IMR-90 (cell line): Measurements from ENCODE around the gene EPB41L5. TPM values are rescaled to one million over a fixed set of nuclear protein-coding genes. Genes with fewer than 3 reads are reported as not detected.

Experiments used
- ATAC-seq: fragments of 200-7000 bp; cut with Tn5 transposase; 2 replicates; pipeline ENCODE4 v1.9.1; 2020; ENCODE audit warnings: low read depth, mild to moderate bottlenecking, moderate library complexity
- BruUV-seq: library from RNA; stranded (reverse); fragments of 400-500 nt; replicated peaks from 2 replicates; lab custom pipeline; 2021; lab: Mats Ljungman, UMichigan
- CTCF ChIA-PET: fragments of 300-600 bp; formaldehyde crosslinking; extraction: SDS; loops from one replicate; lab custom pipeline; 2021; ENCODE audit warnings: antibody characterized with exemption; lab: Yijun Ruan, JAX
- POLR2A ChIA-PET: fragments of 300-600 bp; sonication (Branson Sonifier 250); formaldehyde crosslinking; loops from one replicate; lab custom pipeline; 2022; ENCODE audit warnings: antibody characterized with exemption; ENCODE audit not compliant: unreplicated experiment; lab: Charles Lee
- DNase-seq: peaks from one replicate; pipeline ENCODE4 v3.0.0; 2013
- H2AFZ ChIP-seq: replicated peaks from 2 replicates; pipeline ENCODE3; 2013; ENCODE audit warnings: low read length, mild to moderate bottlenecking; ENCODE audit not compliant: poor library complexity
- H2AK5ac ChIP-seq: 2 replicates; pipeline ENCODE4 v1.6.1; 2013; ENCODE audit warnings: low read depth, low read length, inconsistent platforms
- H2AK9ac ChIP-seq: replicated peaks from 2 replicates; pipeline ENCODE3; 2013; ENCODE audit warnings: mild to moderate bottlenecking, low read depth, low read length, moderate library complexity; ENCODE audit not compliant: poor library complexity
- H2BK120ac ChIP-seq: 2 replicates; pipeline ENCODE4 v1.6.1; 2013; ENCODE audit warnings: low read depth, low read length, inconsistent platforms
- H2BK15ac ChIP-seq: 3 replicates; pipeline ENCODE4 v1.6.1; 2013; ENCODE audit warnings: low read depth, low read length, inconsistent platforms
- H2BK20ac ChIP-seq: 2 replicates; pipeline ENCODE4 v1.6.1; 2013; ENCODE audit warnings: low read depth, mild to moderate bottlenecking, inconsistent platforms, low read length, moderate library complexity
- H2BK5ac ChIP-seq: 2 replicates; pipeline ENCODE4 v1.6.1; 2013; ENCODE audit warnings: mild to moderate bottlenecking, low read depth, low read length, inconsistent platforms; ENCODE audit not compliant: poor library complexity, severe bottlenecking
- H3K14ac ChIP-seq: replicated peaks from 2 replicates; pipeline ENCODE4 v1.6.1; 2013; ENCODE audit warnings: low read depth, low read length, inconsistent platforms
- H3K18ac ChIP-seq: 2 replicates; pipeline ENCODE4 v1.6.1; 2013; ENCODE audit warnings: low read depth, low read length, control low read depth
- H3K23ac ChIP-seq: 2 replicates; pipeline ENCODE4 v1.6.1; 2013; ENCODE audit warnings: low read depth, low read length, inconsistent platforms
- H3K27ac ChIP-seq: 2 replicates; pipeline ENCODE4 v1.5.1; 2013; ENCODE audit warnings: mild to moderate bottlenecking, control low read depth, low read length; ENCODE audit not compliant: insufficient read depth
- H3K27me3 ChIP-seq: 2 replicates; pipeline ENCODE4 v1.6.1; 2013; ENCODE audit warnings: low read length; ENCODE audit not compliant: control insufficient read depth, insufficient read depth
- H3K36me3 ChIP-seq: 2 replicates; pipeline ENCODE4 v1.6.1; 2013; ENCODE audit warnings: low read length, mixed read lengths; ENCODE audit not compliant: control insufficient read depth, insufficient read depth
- H3K4ac ChIP-seq: 2 replicates; pipeline ENCODE4 v1.6.1; 2013; ENCODE audit warnings: low read depth, low read length, inconsistent platforms
- H3K4me1 ChIP-seq: 2 replicates; pipeline ENCODE4 v1.6.1; 2013; ENCODE audit warnings: low read length, mixed read lengths; ENCODE audit not compliant: control insufficient read depth, insufficient read depth
- H3K4me2 ChIP-seq: 2 replicates; pipeline ENCODE4 v1.6.1; 2013; ENCODE audit warnings: low read depth, mild to moderate bottlenecking, control low read depth, low read length, moderate library complexity
- H3K4me3 ChIP-seq: 2 replicates; pipeline ENCODE4 v1.5.1; 2013; ENCODE audit warnings: low read depth, mild to moderate bottlenecking, control low read depth, low read length, moderate library complexity; ENCODE audit not compliant: insufficient read depth
- H3K56ac ChIP-seq: 2 replicates; pipeline ENCODE4 v1.6.1; 2013; ENCODE audit warnings: low read length, inconsistent platforms; ENCODE audit not compliant: insufficient read depth; ENCODE audit errors: extremely low read depth
- H3K79me1 ChIP-seq, 2 experiments: 2 replicates each; pipeline ENCODE4 v1.6.1; 2013; ENCODE audit warnings: low read length in 2 of 2, inconsistent platforms in 1 of 2, low read depth in 1 of 2
- H3K9ac ChIP-seq: 2 replicates; pipeline ENCODE4 v1.6.1; 2013; ENCODE audit warnings: low read depth, low read length, control low read depth
- H3K9me1 ChIP-seq: 2 replicates; pipeline ENCODE4 v1.6.1; 2013; ENCODE audit warnings: low read length, inconsistent platforms; ENCODE audit not compliant: insufficient read depth
- H3K9me3 ChIP-seq: 2 replicates; pipeline ENCODE4 v1.6.1; 2013; ENCODE audit warnings: low read length; ENCODE audit not compliant: control insufficient read depth, insufficient read depth
- H4K20me1 ChIP-seq: 2 replicates; pipeline ENCODE4 v1.6.1; 2013; ENCODE audit warnings: low read length, inconsistent platforms; ENCODE audit not compliant: insufficient read depth
- H4K5ac ChIP-seq: 2 replicates; pipeline ENCODE4 v1.6.1; 2013; ENCODE audit warnings: mild to moderate bottlenecking, low read depth, low read length, control low read depth
- H4K8ac ChIP-seq, 2 experiments: 2 replicates each; pipeline ENCODE4 v1.6.1; 2013; ENCODE audit warnings: low read depth in 2 of 2, low read length in 2 of 2, control low read depth in 1 of 2, inconsistent platforms in 1 of 2
- H4K91ac ChIP-seq: 2 replicates; pipeline ENCODE4 v1.6.1; 2013; ENCODE audit warnings: low read depth, low read length, inconsistent platforms; ENCODE audit not compliant: insufficient read depth
- CEBPB ChIP-seq: IDR thresholded peaks from 2 replicates; pipeline ENCODE4 v1.6.1; 2012; ENCODE audit warnings: low read depth, low read length, improper control_type of control experiment
- ELK1 ChIP-seq: fragments of 150-350 bp; IDR thresholded peaks from 2 replicates; pipeline ENCODE4 v1.6.1; 2016; ENCODE audit warnings: low read depth, mild to moderate bottlenecking, low read length, moderate library complexity, borderline replicate concordance
- WGBS, 2 experiments: methylation state at CpG; one replicate each; pipeline versions ENCODE4 v1.1.5 to v1.1.7; 2013; ENCODE audit warnings: missing lambda C conversion rate in 2 of 2; ENCODE audit not compliant: insufficient read length in 1 of 2; ENCODE audit errors: extremely low coverage in 2 of 2; 5-methylcytosine and 5-hydroxymethylcytosine counted together
- dilution Hi-C: fragments of 300-500 bp; cut with HindIII; formaldehyde crosslinking; loops from one replicate; pipeline ENCODE4 v1.14.3; 2018; ENCODE audit warnings: low sequenced_read_pairs; ENCODE audit not compliant: unreplicated experiment
- in situ Hi-C: fragments of 300-500 bp; cut with MboI; formaldehyde crosslinking; loops from 3 replicates; pipeline ENCODE4 v1.14.3; 2019; ENCODE audit warnings: low sequenced_read_pairs, inconsistent platforms, mixed read lengths
- intact Hi-C: fragments of 100-400 bp; cut with micrococcal nuclease; formaldehyde crosslinking; loops from 2 replicates; pipeline ENCODE4 v1.10.0; 2022
- polyA plus RNA-seq, 3 experiments: library from polyadenylated mRNA; depleted of rRNA; stranded (reverse); fragments of >200 nt; gene quantifications; 2 replicates each; pipeline ENCODE4 v1.2.3, GENCODE V29; 2012; ENCODE audit warnings: low replicate concordance in 1 of 3
- total RNA-seq: library from RNA; depleted of rRNA; stranded (reverse); fragments of >200 nt; gene quantifications from 2 replicates; pipeline ENCODE4 v1.2.3, GENCODE V29; 2012

EPB41L5 gene
- total and polyA plus RNA-seq, 2 of the 4 experiments (the other 2 are of a cell fraction), result 5.1 to 10.6 TPM

- H3K36me3 ChIP-seq, result no peaks in the 10 kb centered on the region
- dilution Hi-C loops (no loop called here), intact Hi-C loops (no loop called here), in situ Hi-C loops (no loop called here)
- no peak for TF ChIP-seq ELK1
- TF ChIP-seq CEBPB, result peak; percentile 40; the same call in 1 of the 2 replicates
- peak overlapping the region; percentile 68 for H4K91ac ChIP-seq
- ATAC-seq (no peak), DNase-seq (no peak)
- H3K9ac ChIP-seq, result no peak overlapping the region
- peak overlapping the region; percentile 90 for H2AK5ac ChIP-seq
- CTCF ChIA-PET, result interaction anchor here (0.5 to 1.1 kb wide), 3 partner anchors 14 to 127 kb away, joined by 3 to 4 read pairs (median 4); no protein-coding TSS in a partner anchor
- H4K20me1 ChIP-seq, result no peaks in the 10 kb centered on the region; the same call in 1 of the 2 replicates
- peak overlapping the region; percentile 78 for H3K4ac ChIP-seq
- H3K79me1 ChIP-seq, result 0 out of 4 replicates have a peak, but pooled peaks cover 0 to 10% of the 10 kb centered on the region in 2 experiments
- H3K23ac ChIP-seq, result peak overlapping the region; percentile 55
- WGBS, 2 experiments, result no CpG with 5 or more reads among the region's 2 CpGs
- H2BK15ac ChIP-seq, result peak overlapping the region; percentile 52; the same call in 2 of the 3 replicates
- H3K18ac ChIP-seq, result peak overlapping the region; percentile 16; the same call in 1 of the 2 replicates
- peak overlapping the region; percentile 25 to 41; a peak in 3 of 4 replicates for H4K8ac ChIP-seq
- H3K14ac ChIP-seq, result peak overlapping the region; percentile 56
- H3K27ac ChIP-seq, result peak overlapping the region; percentile 43
- H2BK120ac ChIP-seq, result peak overlapping the region; percentile 83
- H4K5ac ChIP-seq, result peak overlapping the region; percentile 30; the same call in 1 of the 2 replicates
- H3K4me2 ChIP-seq, result peak overlapping the region; percentile 6; the same call in 1 of the 2 replicates
- no TSS peak for BruUV-seq
- POLR2A ChIA-PET, result no interaction called here
- H2BK20ac ChIP-seq, result peak overlapping the region; percentile 81
- H3K9me1 ChIP-seq, result peaks cover 13% of the 10 kb centered on the region
- H3K9me3 ChIP-seq, result no peaks in the 10 kb centered on the region
- no peaks in the 10 kb centered on the region for H3K27me3 ChIP-seq
- H2AFZ ChIP-seq, result no peak overlapping the region
- no peak overlapping the region; the same call in 1 of the 2 replicates for H3K56ac ChIP-seq
- H3K4me1 ChIP-seq, result peaks cover 16% of the 10 kb centered on the region
- no peak overlapping the region for H3K4me3 ChIP-seq
- H2BK5ac ChIP-seq, result peak overlapping the region; percentile 77
- no peak overlapping the region for H2AK9ac ChIP-seq
These were observed 120.8 kb downstream of the EPB41L5 start for GRCh38 chr2:120133572-120134244.
